GM04503 (cell line): ENCODE measurements around the gene TMEM132C.

Experiments used
- DNase-seq: peaks from one replicate; pipeline ENCODE4 v3.0.0-alpha.2; 2012; ENCODE audit warnings: low read depth

Gene TMEM132C

DNA sequence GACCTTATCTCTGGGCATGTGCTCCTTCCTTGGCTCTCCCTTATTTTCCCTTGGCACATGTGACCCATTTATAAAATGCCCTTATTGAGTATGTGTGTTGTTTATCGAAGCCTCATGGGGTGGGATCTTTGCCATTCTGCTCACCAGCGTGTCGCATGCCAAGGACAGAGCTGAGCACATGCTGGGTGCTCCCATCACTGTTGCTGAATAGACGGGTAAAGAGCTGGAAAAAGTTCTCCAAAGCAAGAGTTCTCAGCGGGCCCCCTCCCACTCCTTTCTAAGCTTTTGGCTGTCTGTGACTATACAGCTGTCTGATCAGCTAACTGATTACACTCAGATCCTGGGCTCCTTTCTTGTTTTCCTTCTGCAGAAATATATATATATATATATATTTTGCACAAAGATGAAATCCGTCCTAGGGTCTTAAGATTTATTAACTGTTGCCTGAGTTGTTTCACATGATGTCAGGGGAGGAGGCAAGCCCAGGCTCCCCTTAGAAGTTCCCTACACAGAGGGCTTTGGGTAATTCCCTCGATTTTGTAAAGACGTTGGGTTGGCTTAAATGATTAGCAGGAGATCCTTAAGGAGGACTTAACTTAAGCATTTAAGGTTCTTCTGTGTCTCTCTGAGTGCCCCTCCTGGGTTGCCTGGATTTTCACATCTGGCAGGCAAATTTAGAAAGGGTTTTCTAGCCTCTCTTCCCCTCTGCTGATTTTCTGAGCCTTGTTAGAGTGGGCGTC is 71.6 kb downstream of the TMEM132C start:
- DNase-seq: no peak

GRCh38 chr12:128339126-128339520 is 72.2 kb downstream of the TMEM132C start:
- no peak for DNase-seq

DNA sequence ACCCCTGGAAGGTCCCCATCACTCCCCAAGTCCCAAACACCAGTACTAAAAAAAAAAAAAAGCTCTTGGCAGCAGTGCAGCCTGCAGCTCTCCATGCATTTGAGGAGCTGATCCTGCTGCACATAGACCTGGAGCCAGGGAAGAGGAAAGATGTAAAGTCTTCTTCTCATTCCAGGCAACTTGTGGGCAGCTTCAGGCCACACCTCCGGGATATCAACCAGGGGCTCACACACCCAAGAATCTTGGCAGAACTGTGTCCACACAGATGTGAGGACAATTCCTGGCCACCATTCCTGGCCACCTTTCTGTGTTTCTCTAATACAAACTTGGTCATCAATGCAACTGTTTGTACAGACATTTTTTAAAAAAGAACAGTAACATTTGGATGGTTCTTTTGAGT is 72.7 kb downstream of the TMEM132C start:
- DNase-seq: no peak

DNA sequence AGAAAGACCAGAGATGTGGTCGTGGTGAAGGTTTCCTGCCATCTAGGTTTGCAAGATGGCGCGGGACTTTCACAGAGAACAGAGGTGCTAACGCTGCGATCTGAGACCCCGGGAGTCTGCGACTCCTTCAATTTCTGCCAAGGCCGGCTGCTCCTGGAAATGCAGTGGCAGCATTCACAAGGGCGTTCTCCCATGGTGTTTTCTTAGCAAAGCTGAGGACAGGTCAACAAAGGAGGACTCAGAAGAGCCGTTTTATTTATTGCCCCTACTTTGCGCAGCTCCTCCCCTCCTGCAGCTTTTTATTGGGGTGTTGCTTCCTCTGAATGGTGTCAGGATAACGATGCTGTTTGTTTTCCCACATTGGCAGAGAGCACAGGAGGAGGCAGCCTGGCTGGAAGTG is 86.3 kb downstream of the TMEM132C start:
- DNase-seq: no peak

GRCh38 chr12:128356547-128356946 is 89.6 kb downstream of the TMEM132C start:
- no peak for DNase-seq

DNA sequence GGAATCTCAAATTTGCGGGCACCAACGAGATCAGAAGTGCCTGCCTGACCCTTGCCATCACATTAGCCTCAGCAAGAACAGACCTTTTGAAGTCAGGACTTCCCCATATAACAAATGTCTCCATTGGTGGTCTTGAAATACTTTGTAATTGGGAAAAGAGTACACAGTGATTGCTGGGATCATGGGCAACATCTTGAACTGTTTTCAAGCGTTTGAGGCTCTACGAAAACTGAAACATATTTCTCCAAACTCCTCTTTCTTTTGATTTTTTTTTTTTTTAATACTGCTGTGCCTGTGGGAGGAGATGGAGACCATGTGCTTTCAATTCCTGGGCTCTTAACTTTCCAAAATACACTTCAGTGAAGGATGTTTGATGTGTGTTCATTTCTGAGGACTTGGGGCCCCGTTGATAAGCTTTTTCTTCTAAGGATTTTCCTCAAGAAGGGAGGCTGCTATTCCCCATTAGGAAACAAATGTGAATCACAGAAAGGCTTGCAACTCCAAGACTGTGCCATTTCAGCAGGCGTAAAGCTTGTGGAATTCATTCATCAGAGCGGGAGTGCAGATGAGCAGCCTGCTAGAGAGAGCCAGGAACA is 94.5 kb downstream of the TMEM132C start:
- no peak for DNase-seq

DNA sequence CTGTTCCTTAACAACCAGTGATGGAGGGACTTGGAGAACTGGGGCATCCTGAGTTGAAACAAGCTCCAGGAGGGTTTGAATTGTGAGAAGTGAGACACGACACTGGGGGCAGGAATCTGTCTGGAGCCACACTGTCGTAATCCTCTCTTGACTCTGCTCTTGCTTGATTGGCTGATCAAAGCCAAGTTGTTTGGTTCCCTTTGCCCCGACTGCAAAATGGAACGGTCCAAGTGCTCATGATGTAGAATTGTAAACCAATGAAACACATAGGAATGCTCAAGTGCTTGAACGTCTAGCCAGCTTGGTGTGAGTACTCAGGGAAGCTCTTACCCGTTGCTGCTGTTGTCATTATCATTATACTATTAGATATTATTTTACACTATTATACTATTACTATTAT is 98.1 kb downstream of the TMEM132C start:
- no peak for DNase-seq

DNA sequence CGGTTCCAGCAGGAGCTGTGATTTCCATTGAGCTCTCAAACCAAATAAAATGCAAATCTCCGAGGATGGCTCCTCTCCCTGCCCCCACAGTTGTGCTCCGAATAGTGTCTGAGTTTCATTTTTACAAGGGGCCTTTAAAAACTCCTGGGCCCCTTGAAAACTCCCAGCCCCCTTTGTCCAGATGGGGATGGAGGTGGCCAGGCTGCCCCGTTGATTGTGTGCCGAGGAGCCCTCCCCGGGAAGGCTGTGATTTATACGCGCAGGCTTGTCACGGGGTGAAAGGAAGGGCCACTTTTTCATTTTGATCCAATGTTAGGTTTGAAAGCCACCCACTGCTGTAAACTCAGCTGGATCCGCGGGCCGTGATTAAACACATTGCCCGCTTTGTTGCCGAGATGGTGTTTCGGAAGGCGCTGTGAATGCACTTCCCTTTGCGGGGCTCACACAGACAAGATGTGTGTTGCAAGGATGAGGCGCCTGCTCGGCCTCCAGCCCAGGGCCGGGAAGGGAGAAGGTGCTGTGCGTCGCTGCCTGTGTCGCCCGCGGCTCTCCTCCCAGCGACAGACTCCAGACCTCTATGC is 98.8 kb downstream of the TMEM132C start:
- DNase-seq: no peak

- DNase-seq: no peak
Measured at GRCh38 chr12:128367961-128368360, 101.0 kb downstream of the TMEM132C start.

GRCh38 chr12:128381541-128381940 is 114.6 kb downstream of the TMEM132C start:
- DNase-seq: no peak

- DNase-seq: no peak
Measured at GRCh38 chr12:128381946-128382345, 115.0 kb downstream of the TMEM132C start.

DNA sequence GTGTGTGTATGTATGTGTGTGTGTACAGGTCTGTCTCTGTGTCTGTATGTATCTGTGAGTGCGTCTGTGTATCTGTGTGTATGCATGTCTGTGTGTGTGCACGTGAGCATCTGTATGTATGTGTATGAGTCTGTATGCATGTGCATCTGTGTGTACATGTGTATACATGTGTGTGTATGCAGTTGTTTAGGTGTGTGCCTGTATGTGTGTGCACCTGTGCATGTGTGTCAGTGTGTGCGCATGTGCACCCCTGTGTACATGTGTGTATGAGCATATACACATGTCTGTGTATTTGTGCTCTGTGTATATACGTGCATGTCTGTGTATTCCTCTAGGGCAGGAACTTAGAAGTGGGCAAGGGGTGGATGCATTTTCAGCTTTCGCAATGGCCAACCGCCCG is 116.0 kb downstream of the TMEM132C start:
- no peak for DNase-seq

DNA sequence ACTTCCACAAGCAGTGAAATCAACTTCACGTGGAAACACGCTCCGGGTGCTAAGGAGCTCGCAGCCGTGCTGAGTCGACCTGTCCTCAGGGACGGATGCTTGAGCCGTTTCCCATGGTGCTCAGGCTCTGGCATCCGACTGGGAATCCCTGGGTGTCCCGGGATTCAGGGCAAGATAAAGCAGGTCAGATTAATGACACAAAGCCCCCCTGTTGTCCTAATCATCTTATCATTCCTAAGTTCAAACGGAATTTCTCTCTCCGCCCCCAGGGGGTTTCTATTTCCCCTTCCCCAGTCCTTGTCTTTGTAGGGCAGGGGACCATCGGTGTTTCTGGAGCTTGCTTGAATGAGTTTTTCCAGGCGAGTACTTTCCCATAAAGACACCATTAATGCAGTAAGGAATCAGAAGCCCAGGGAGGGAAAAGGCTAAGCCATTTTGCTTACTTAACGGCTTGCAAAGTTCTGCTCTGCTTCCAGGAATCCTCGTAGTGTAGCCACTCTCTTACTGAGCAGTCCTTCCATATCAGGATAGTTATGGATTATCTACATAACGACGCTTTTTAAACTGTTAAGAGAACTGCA is 116.5 kb downstream of the TMEM132C start:
- DNase-seq: no peak

DNA sequence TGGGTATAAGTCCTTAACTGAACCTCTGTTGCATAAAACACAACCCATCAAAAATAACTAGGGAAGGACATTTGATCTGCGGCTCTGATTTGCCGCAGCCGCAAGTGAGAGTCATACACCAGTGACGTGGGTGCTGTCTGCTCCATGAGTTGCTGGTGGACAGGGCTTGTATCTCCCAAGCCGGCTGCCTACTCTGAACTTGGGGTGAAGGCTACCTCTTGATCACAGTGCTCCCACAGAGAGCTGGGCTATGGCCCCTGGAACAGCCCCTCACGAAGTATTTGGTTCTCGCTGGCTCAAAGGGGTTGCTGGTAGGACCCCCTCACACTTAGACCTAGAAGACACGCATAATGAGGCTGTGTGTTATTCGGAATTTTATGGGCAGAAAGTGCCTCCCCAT is 118.8 kb downstream of the TMEM132C start:
- DNase-seq: no peak

GRCh38 chr12:128387811-128388422 is 120.9 kb downstream of the TMEM132C start:
- DNase-seq: no peak

GRCh38 chr12:128388461-128389000 is 121.6 kb downstream of the TMEM132C start:
- no peak for DNase-seq

- no peak for DNase-seq
Measured at GRCh38 chr12:128393346-128393745, 126.4 kb downstream of the TMEM132C start.

- DNase-seq: no peak
Measured at GRCh38 chr12:128394137-128394536, 127.2 kb downstream of the TMEM132C start.

DNA sequence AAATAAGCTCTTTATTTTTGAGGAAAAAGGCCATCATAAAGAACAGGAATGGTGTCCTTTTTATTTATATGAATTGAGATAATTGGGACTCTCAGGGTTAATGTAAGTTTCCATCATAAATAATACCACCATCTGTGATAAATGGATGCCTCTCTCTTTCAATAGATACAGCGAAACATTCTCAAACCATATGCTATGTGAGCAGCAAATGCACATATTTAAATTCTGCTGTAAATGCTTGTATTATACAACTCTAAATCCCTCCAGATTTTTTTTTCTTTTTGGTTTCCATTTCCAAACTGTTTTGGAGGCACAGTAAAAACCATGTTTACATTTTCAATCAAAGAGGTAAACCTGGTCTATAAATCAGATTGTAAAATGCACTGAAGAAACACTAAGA is 132.3 kb downstream of the TMEM132C start:
- no peak for DNase-seq

DNA sequence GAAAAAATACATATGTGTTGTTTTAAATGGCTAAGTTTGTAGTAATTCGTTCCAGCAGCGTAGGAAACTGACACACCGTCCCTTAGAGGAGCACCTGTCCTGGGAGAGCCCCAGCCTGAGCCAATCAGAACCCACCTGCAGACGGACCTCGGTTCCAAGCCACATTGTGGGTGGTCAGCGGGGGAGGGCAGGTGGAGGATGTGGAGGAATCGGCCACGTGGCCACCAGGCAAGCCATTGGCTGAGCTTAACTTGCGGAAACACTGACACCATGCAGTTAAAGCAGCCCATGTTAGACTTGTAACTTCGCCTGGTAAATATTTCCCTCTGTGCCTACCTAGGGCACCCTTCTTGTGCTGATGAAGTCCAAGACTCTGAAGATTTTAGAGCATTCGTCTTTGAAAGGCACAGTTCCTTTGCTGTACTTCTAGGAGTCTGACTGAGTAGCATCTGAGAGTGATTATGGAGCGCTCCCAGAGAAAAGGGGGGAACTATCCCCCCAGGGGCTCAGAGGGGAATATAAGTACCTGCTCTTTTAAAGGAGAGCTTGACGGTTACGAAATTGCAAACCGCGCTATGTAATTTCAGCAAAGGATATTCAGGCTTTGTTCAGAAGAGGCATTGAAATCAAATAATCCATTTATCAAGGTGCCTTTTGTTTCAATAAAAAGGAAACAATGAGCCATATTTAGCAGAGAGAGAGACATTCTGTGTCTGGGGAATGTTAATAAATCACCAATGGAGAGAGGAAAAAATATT is 135.7 kb downstream of the TMEM132C start:
- no peak for DNase-seq

- DNase-seq: no peak
Measured at GRCh38 chr12:128408669-128409068, 141.7 kb downstream of the TMEM132C start.
